OCI-LY7 (cell line): ENCODE results near the gene MS4A10.

Experiments used
- EZH2phosphoT487 ChIP-seq: fragments of 200-600 bp; sonication (generic); IDR thresholded peaks from 2 replicates; pipeline ENCODE4 v1.6.1; 2018; ENCODE audit warnings: low read depth, borderline replicate concordance, mild to moderate bottlenecking, mixed run types, antibody characterized with exemption, low read length, moderate library complexity, mixed read lengths
- TF ChIP-seq, protein P1 (sequence below): fragments of 200-600 bp; sonication (generic); conservative IDR thresholded peaks from 2 replicates; pipeline ENCODE4 v1.5.1; 2014; ENCODE audit warnings: mild to moderate bottlenecking, antibody characterized with exemption, low read length, moderate library complexity, mixed read lengths

DNA sequence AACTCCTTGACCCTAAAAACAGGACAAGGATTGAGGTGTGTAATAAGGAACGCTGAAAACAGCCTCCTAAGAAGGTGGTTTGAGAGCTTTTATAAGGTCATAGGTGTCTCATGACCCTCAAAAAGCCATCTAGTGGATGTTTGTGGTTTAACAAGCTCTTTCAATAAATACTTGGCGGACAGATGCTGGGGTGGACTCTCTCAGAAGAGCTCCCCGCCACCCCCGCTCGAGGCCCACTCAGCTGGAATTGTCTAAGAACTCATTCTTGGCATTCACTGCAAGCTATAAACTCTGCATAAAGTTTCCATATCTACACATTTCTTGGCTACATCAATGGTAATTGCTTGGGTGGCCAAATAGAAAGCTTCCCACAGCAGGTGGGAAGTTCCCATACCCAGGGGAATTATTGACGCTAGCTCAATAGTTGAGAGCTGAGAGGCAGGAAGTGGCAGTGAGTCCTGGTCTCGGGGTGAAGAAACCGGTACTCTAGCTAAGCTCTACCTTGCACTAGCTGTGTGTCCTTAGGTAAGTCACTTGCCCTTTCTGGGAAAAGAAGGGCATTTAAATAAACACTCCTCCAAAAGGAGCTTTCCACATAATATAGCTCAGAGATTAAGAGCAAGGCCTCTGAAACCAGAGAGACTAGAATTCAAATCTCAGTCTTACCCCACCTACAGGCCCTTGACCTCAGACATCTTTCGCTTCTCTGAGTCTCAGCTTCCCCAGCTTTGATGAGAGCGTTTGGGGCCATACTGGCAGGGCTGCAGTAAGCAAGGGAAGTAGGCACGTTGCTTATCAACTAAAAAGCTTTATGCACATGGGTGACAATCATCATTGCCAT is 22.1 kb upstream of the MS4A10 start:
- TF ChIP-seq, protein P1, sequence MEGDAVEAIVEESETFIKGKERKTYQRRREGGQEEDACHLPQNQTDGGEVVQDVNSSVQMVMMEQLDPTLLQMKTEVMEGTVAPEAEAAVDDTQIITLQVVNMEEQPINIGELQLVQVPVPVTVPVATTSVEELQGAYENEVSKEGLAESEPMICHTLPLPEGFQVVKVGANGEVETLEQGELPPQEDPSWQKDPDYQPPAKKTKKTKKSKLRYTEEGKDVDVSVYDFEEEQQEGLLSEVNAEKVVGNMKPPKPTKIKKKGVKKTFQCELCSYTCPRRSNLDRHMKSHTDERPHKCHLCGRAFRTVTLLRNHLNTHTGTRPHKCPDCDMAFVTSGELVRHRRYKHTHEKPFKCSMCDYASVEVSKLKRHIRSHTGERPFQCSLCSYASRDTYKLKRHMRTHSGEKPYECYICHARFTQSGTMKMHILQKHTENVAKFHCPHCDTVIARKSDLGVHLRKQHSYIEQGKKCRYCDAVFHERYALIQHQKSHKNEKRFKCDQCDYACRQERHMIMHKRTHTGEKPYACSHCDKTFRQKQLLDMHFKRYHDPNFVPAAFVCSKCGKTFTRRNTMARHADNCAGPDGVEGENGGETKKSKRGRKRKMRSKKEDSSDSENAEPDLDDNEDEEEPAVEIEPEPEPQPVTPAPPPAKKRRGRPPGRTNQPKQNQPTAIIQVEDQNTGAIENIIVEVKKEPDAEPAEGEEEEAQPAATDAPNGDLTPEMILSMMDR = peak; percentile 72
- TF ChIP-seq EZH2phosphoT487 = no peak
